Measurements from ENCODE around the gene TUBB8.
"Not testable (repeated sequence)": the region's sequence is repeated elsewhere in the genome, so short reads cannot be mapped to it uniquely, and the experiment has no call there.

TUBB8 gene

DNA sequence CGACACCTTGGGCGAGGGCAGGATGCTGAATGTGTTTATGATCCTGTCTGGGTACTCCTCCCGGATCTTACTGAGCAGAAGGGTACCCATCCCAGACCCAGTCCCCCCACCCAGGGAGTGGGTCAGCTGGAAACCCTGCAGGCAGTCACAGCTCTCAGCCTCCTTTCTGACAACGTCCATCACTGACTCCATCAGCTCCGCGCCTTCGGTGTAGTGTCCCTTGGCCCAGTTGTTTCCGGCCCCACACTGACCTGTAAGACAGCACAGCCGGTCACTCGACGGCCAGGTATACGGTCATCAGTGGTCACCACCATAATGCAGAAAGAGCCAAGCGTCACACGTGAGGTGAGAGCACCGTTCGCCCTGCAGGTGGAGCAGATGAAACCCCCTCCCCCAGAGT lies 1.2 kb downstream of the TUBB8 start:
- DNase-seq (ENCODE audit: low read depth in 3 of 3), result not testable (repeated sequence)

DNA sequence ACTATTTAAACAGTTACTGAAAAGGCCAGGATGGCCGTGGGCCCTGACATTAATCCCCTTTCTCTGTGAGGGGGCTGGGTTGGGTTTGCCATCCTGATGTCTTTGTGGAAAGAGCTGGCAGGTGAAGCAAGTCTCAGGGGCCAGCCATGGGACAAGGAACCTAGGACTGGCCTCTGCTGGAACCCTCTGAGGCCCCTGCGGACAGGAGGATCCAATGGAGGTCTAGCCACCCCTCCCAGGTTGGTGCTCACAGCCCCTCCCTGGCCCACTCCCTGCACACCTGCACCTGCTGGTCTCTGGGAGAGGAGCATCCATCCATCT lies 35.8 kb downstream of the TUBB8 start:
- not testable (repeated sequence) for DNase-seq (ENCODE audit: low read depth in 3 of 3)

DNA sequence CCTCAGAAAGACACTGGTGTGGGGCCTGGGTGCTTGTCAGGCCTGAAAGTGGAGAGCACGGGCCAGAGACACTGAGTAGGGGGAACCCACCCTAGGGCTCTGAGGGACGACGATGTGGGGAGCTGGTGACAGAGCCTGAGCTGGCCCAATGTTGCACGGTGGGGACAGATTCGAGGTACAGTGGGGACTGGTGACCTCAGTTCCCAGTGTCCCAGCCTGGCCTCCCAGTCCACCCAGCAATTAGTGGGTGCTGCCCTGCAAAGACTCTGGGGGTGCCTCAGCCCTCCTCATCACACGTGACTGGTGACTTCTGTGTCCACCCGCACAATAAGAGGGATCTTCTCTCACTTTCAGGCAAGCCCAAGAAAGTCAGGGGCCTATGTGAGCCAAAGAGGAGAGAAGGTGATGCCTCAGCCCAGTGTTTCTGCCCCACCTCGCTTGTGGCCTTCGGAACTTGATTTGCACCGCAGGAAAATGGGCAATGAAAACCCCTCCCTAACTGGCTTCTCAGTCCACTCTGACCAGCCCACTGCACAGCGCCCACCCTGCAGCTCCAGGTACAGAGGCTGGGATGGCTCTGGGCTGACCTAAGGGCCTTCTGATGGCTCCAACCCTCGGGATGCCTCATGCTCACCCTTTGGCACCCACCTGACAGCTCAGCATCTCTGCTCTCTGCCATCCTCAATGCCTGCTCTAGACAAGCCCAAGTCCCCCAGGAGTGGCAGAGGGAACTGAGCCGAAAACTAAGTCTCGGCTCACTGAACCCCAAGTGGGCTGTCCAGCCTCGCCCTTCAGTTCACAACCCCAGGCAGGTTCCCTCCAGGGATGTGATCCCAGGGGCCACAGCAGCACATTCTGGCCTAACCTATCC lies 36.4 kb downstream of the TUBB8 start:
- DNase-seq (ENCODE audit: low read depth in 3 of 3), result not testable (repeated sequence)

DNA sequence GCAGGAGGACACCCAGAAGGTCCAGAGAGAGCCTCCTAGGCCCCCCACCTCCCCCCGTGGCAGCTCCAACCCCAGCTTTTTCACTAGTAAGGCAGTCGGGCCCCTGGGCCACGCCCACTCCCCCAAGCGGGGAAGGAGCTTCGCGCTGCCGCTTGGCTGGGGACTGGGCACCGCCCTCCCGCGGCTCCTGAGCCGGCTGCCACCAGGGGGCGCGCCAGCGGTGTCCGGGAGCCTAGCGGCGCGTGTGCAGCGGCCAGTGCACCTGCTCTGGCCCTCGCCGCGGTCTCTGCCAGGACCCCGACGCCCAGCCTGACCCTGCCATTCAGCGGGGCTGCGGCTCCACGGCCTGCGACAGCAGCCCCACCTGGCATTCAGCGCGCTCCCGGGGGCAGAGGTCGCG lies 37.8 kb downstream of the TUBB8 start:
- not testable (repeated sequence) for DNase-seq (ENCODE audit: low read depth in 3 of 3)

DNA sequence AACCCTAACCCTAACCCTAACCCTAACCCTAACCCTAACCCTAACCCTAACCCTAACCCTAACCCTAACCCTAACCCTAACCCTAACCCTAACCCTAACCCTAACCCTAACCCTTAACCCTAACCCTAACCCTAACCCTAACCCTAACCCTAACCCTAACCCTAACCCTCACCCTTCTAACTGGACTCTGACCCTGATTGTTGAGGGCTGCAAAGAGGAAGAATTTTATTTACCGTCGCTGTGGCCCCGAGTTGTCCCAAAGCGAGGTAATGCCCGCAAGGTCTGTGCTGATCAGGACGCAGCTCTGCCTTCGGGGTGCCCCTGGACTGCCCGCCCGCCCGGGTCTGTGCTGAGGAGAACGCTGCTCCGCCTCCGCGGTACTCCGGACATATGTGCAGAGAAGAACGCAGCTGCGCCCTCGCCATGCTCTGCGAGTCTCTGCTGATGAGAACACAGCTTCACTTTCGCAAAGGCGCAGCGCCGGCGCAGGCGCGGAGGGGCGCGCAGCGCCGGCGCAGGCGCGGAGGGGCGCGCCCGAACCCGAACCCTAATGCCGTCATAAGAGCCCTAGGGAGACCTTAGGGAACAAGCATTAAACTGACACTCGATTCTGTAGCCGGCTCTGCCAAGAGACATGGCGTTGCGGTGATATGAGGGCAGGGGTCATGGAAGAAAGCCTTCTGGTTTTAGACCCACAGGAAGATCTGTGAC lies 38.7 kb downstream of the TUBB8 start:
- not testable (repeated sequence) for DNase-seq (ENCODE audit: low read depth in 3 of 3)
